HG03139 (cell line): Measurements from ENCODE around the gene DPYSL3.
A peak's percentile ranks its signal among the peaks of the same experiment; 100 is the strongest.

Experiments used
- ATAC-seq: cut with Tn5 transposase; IDR thresholded peaks from one replicate; pipeline ENCODE4 v1.9.1; 2021; ENCODE audit not compliant: unreplicated experiment

Gene DPYSL3

GRCh38 chr5:147474140-147474539 is 35.7 kb downstream of the DPYSL3 start:
- ATAC-seq: no peak

- no peak for ATAC-seq
These were observed 37.0 kb downstream of the DPYSL3 start for GRCh38 chr5:147472664-147473475.

GRCh38 chr5:147467973-147468508 is 41.8 kb downstream of the DPYSL3 start:
- ATAC-seq: no peak

GRCh38 chr5:147466360-147466980 is 43.4 kb downstream of the DPYSL3 start:
- no peak for ATAC-seq

- no peak for ATAC-seq
These were observed 44.1 kb downstream of the DPYSL3 start for GRCh38 chr5:147465747-147466146.

GRCh38 chr5:147464211-147464610 is 45.7 kb downstream of the DPYSL3 start:
- no peak for ATAC-seq

- no peak for ATAC-seq
These were observed 48.0 kb downstream of the DPYSL3 start for GRCh38 chr5:147461915-147462314.

GRCh38 chr5:147460380-147460779 is 49.5 kb downstream of the DPYSL3 start:
- ATAC-seq: no peak

- no peak for ATAC-seq
These were observed 51.3 kb downstream of the DPYSL3 start for GRCh38 chr5:147458581-147458980.

GRCh38 chr5:147455822-147456450 is 53.9 kb downstream of the DPYSL3 start:
- ATAC-seq: no peak

- ATAC-seq: no peak
These were observed 54.7 kb downstream of the DPYSL3 start for GRCh38 chr5:147454996-147455677.

GRCh38 chr5:147453875-147454814 is 55.7 kb downstream of the DPYSL3 start:
- ATAC-seq: peak; percentile 86

GRCh38 chr5:147452165-147452811 is 57.6 kb downstream of the DPYSL3 start:
- no peak for ATAC-seq

GRCh38 chr5:147451193-147451592 is 58.7 kb downstream of the DPYSL3 start:
- no peak for ATAC-seq

- ATAC-seq: no peak
These were observed 59.3 kb downstream of the DPYSL3 start for GRCh38 chr5:147450606-147451005.

GRCh38 chr5:147448766-147449165 is 61.1 kb downstream of the DPYSL3 start:
- ATAC-seq: no peak

GRCh38 chr5:147446523-147446922 is 63.3 kb downstream of the DPYSL3 start:
- ATAC-seq: no peak

- ATAC-seq: no peak
These were observed 64.0 kb downstream of the DPYSL3 start for GRCh38 chr5:147445917-147446316.

- no peak for ATAC-seq
These were observed 64.8 kb downstream of the DPYSL3 start for GRCh38 chr5:147445090-147445489.

GRCh38 chr5:147442224-147442623 is 67.6 kb downstream of the DPYSL3 start:
- ATAC-seq: no peak
